Measurements from ENCODE around the gene FLYWCH2.

DNA sequence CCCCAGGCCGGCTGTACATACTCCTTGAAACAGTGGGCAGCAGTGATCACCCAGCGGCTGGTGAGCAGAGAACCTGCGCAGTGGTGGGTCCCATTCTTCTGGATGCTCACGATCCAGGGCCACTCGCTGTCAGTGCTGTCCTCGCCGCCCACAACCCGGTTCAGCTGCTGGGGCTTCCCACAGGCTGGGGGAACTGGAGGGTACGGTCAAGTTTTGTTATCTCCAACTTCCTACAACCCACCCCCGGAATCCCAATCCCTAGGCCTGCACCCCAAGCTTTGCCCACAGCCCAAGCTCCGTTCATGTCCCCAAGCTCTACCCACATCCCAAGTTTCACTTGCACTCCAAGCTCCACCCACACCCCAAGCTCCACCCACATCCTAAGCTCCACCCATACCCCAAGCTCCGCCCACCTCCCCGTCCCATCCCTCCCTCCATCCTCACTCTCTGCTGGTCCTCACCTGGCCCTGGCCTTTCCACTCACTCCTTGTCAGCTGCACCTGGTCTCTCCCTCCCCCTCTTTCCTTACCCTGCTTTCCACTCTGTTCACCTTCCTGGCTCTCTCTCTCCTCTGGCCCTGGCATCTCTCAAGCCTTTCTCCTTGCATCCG lies 26.8 kb upstream of the FLYWCH2 start:
- TF ChIP-seq SIN3A (IDR thresholded peaks at IDR 0.05; ENCODE audit: low read depth) = no peak
- TF ChIP-seq, protein P1, sequence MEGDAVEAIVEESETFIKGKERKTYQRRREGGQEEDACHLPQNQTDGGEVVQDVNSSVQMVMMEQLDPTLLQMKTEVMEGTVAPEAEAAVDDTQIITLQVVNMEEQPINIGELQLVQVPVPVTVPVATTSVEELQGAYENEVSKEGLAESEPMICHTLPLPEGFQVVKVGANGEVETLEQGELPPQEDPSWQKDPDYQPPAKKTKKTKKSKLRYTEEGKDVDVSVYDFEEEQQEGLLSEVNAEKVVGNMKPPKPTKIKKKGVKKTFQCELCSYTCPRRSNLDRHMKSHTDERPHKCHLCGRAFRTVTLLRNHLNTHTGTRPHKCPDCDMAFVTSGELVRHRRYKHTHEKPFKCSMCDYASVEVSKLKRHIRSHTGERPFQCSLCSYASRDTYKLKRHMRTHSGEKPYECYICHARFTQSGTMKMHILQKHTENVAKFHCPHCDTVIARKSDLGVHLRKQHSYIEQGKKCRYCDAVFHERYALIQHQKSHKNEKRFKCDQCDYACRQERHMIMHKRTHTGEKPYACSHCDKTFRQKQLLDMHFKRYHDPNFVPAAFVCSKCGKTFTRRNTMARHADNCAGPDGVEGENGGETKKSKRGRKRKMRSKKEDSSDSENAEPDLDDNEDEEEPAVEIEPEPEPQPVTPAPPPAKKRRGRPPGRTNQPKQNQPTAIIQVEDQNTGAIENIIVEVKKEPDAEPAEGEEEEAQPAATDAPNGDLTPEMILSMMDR (IDR thresholded peaks at IDR 0.05 in 2 of 3, conservative IDR thresholded peaks at IDR 0.05 in 1 of 3; ENCODE audit: borderline replicate concordance in 1 of 3, insufficient read depth in 1 of 3, low read depth in 2 of 3, low read length in 2 of 3) = no peak
- TF ChIP-seq RAD21 (IDR thresholded peaks at IDR 0.05; ENCODE audit: low read depth) = no peak
- TF ChIP-seq JUND (IDR thresholded peaks at IDR 0.05) = no peak
- no peak for TF ChIP-seq POLR2AphosphoS5 (IDR thresholded peaks at IDR 0.05; ENCODE audit: low read depth, low read length)
- TF ChIP-seq, protein P2, sequence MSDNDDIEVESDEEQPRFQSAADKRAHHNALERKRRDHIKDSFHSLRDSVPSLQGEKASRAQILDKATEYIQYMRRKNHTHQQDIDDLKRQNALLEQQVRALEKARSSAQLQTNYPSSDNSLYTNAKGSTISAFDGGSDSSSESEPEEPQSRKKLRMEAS (IDR thresholded peaks at IDR 0.05) = no peak
- no peak for TF ChIP-seq EGR1 (IDR thresholded peaks at IDR 0.05; ENCODE audit: low read depth)
- no peak for TF ChIP-seq POLR2A (IDR thresholded peaks at IDR 0.05; ENCODE audit: borderline replicate concordance, extremely low read depth, insufficient read depth, insufficient read length)
